Activated naive CD4-positive, alpha-beta T cell treated with anti-CD3 and anti-CD28 coated beads, Interleukin-2, amount 10 ng/mL, durations not matched to agents 7 days and 5 days (primary cell): ENCODE data around the gene WFIKKN2.

ENCODE experiments used
- CTCF ChIA-PET: fragments of 350-600 bp; sonication (Branson Sonifier 250); formaldehyde crosslinking; loops from one replicate; lab custom pipeline; 2021; ENCODE audit warnings: antibody characterized with exemption; lab: Charles Lee
- DNase-seq: peaks from one replicate; pipeline ENCODE4 v3.0.0-alpha.2; 2020
- H3K27ac Mint-ChIP-seq: one replicate; pipeline ENCODE4 v1.8.0; 2021; ENCODE audit warnings: mild to moderate bottlenecking, moderate library complexity, mixed read lengths
- H3K27me3 Mint-ChIP-seq: one replicate; pipeline ENCODE4 v1.8.0; 2021; ENCODE audit warnings: mild to moderate bottlenecking, mixed read lengths
- H3K36me3 Mint-ChIP-seq: one replicate; pipeline ENCODE4 v1.8.0; 2021; ENCODE audit warnings: mixed read lengths
- H3K4me1 Mint-ChIP-seq: one replicate; pipeline ENCODE4 v1.8.0; 2021; ENCODE audit warnings: mixed read lengths
- H3K4me3 Mint-ChIP-seq: one replicate; pipeline ENCODE4 v1.8.0; 2021; ENCODE audit warnings: mild to moderate bottlenecking, moderate library complexity, mixed read lengths
- H3K9me3 Mint-ChIP-seq: one replicate; pipeline ENCODE4 v1.8.0; 2021; ENCODE audit warnings: mixed read lengths

The WFIKKN2 gene

GRCh38 chr17:50842506-50843149, 7.2 kb downstream of the WFIKKN2 start:
- H3K36me3 Mint-ChIP-seq = no peaks in the 10 kb centered on the region
- no peak for DNase-seq
- H3K4me1 Mint-ChIP-seq = no peaks in the 10 kb centered on the region
- H3K27me3 Mint-ChIP-seq = peaks cover 17% of the 10 kb centered on the region
- CTCF ChIA-PET = interaction anchor here (0.7 to 6.4 kb wide), 20 partner anchors 10 to 296 kb away, joined by 3 to 54 read pairs (median 4); partner anchors contain the start of gene SPATA20
- H3K4me3 Mint-ChIP-seq = no peak overlapping the region
- H3K27ac Mint-ChIP-seq = no peak overlapping the region
- no peaks in the 10 kb centered on the region for H3K9me3 Mint-ChIP-seq

GRCh38 chr17:50843150-50843905, 7.9 kb downstream of the WFIKKN2 start:
- Mint-ChIP-seq H3K27me3 (peaks cover 11% of the 10 kb centered on the region), H3K4me3 (no peak overlapping the region), H3K36me3 (no peaks in the 10 kb centered on the region), H3K27ac (no peak overlapping the region), H3K4me1 (no peaks in the 10 kb centered on the region), H3K9me3 (no peaks in the 10 kb centered on the region)
- DNase-seq = no peak
- CTCF ChIA-PET = interaction anchor here (1.1 to 6.4 kb wide), 6 partner anchors 9 to 59 kb away, joined by 3 to 54 read pairs (median 14); no protein-coding TSS in a partner anchor

DNA sequence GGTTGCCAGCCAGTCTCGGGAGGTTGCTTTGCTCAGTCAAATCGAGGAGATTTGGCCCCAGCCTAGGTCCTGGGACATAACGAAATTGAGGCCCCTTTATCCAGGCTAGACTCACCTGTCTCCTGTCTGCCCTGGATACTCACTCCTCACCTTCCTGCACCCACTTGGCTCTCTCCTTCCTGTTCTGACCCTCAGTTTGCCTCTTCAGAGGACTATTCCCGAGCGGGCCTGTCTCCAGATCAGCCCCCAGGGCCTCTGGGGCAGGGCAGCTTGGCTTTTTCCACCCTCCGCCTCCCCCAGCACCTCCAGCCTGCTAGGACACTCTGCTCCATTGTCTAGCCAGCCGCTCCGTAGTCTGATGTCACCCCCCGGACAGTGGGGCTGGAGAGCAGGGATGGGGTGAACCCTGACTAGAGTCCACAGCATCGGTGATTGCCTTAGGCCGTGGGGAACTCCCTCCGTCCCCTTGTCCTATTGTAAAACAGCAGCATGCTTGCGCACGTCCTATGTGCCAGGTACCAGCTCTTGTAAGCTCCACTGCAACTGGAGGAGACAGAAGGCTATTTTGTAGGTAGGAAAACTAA, 8.8 kb downstream of the WFIKKN2 start:
- H3K9me3 Mint-ChIP-seq = no peaks in the 10 kb centered on the region
- H3K36me3 Mint-ChIP-seq = no peaks in the 10 kb centered on the region
- H3K4me1 Mint-ChIP-seq = no peaks in the 10 kb centered on the region
- no peak overlapping the region for H3K4me3 Mint-ChIP-seq
- no peak overlapping the region for H3K27ac Mint-ChIP-seq
- H3K27me3 Mint-ChIP-seq = peaks cover 8% of the 10 kb centered on the region
- no peak for DNase-seq
- CTCF ChIA-PET = interaction anchor here (1.1 to 6.4 kb wide), 2 partner anchors 9 to 60 kb away, joined by 3 to 54 read pairs; no protein-coding TSS in a partner anchor

DNA sequence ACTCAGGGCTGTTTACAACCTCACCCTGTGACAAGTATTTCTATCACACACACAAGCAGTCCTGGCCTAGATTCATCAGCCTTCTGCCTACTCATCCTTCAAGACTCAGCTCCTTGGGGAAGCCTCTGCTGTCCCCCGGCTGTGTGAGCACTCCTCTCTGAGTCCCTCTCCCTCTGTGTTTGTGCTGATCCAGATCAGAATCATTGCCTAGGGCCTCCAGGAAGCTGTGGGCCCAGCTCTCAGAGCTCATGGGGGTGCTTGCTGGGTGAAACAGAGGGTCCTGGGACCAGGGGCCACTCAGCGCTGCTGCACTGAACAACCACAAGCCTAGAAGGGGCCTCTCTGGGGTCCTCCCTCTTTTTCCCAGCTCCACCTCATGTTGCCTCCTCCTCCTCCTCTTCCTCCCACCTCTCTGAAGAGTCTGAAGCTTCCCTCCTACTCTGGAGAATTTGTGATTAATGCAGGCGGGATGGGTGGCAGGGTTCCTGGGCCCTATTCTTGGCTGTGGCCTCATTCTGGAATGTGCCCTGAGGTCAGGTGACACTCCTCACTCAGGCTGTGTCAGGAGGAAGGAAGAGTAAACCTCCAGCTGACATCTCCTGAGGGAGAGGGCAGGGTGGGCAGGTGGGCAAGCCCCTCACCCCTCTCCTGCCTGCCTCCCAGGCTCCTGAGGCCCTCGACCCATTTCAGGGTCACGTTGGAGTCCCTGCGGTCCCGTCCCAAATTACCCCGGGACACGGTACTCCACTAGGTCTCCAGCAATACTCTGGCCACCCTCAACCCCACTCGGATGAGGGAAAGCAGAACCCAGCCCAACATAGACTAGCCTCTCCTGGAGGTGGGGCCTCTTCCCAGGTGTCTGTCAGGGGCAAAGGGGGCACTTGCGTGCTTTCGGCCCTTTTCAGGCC, 10.1 kb downstream of the WFIKKN2 start:
- no peaks in the 10 kb centered on the region for H3K4me1 Mint-ChIP-seq
- H3K4me3 Mint-ChIP-seq = no peak overlapping the region
- no peaks in the 10 kb centered on the region for H3K36me3 Mint-ChIP-seq
- H3K9me3 Mint-ChIP-seq = no peaks in the 10 kb centered on the region
- peaks cover 10% of the 10 kb centered on the region for H3K27me3 Mint-ChIP-seq
- CTCF ChIA-PET = interaction anchor here (1.3 to 6.4 kb wide), 2 partner anchors 61 to 111 kb away, joined by 3 to 54 read pairs; no protein-coding TSS in a partner anchor
- DNase-seq = no peak
- H3K27ac Mint-ChIP-seq = no peak overlapping the region

GRCh38 chr17:50847566-50847965, 12.2 kb downstream of the WFIKKN2 start:
- Mint-ChIP-seq H3K4me1 (peaks cover 12% of the 10 kb centered on the region), H3K27ac (no peak overlapping the region), H3K4me3 (no peak overlapping the region)

DNA sequence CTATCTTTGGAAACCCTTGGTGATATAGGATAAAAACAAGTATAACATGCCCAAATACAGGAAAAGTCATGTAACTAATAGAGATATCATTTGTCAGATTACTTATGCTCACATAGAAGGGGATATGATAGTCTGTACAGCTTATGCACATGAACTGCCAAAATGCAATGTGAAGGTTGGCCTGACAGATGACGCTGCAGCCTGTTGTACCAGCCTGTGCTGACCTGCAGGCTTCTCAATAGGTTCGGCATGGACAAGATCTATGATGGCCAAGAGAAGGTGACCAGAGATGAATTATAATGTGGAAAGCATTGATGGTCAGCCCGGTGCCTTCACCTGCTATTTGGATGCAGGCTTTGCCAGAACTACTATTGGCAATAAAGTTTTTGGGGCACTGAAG, 12.7 kb downstream of the WFIKKN2 start:
- Mint-ChIP-seq H3K4me3 (no peak overlapping the region), H3K4me1 (peaks cover 17% of the 10 kb centered on the region), H3K27ac (no peak overlapping the region), H3K9me3 (no peaks in the 10 kb centered on the region), H3K27me3 (peaks cover 4% of the 10 kb centered on the region), H3K36me3 (no peaks in the 10 kb centered on the region)
- no peak for DNase-seq
- CTCF ChIA-PET = interaction anchor here (1.2 to 9.9 kb wide), 4 partner anchors 31 to 107 kb away, joined by 3 to 173 read pairs (median 38); no protein-coding TSS in a partner anchor

More at GRCh38 chr17:50847566-50847965, 12.2 kb downstream of the WFIKKN2 start:
- Mint-ChIP-seq H3K36me3 (no peaks in the 10 kb centered on the region), H3K9me3 (no peaks in the 10 kb centered on the region), H3K27me3 (peaks cover 4% of the 10 kb centered on the region)
- CTCF ChIA-PET = interaction anchor here (1.0 to 9.9 kb wide), 2 partner anchors 107 to 306 kb away, joined by 3 to 173 read pairs; partner anchors contain the start of gene NME1
- DNase-seq = no peak

- CTCF ChIA-PET = interaction anchor here (1.2 to 9.9 kb wide), 4 partner anchors 32 to 106 kb away, joined by 3 to 173 read pairs (median 38); no protein-coding TSS in a partner anchor
- H3K27me3 Mint-ChIP-seq = peaks cover 6% of the 10 kb centered on the region
- H3K27ac Mint-ChIP-seq = no peak overlapping the region
- DNase-seq = no peak
- H3K9me3 Mint-ChIP-seq = no peaks in the 10 kb centered on the region
- H3K4me1 Mint-ChIP-seq = peaks cover 20% of the 10 kb centered on the region
- H3K36me3 Mint-ChIP-seq = no peaks in the 10 kb centered on the region
- no peak overlapping the region for H3K4me3 Mint-ChIP-seq
Observed at GRCh38 chr17:50848711-50849110, 13.3 kb downstream of the WFIKKN2 start.

DNA sequence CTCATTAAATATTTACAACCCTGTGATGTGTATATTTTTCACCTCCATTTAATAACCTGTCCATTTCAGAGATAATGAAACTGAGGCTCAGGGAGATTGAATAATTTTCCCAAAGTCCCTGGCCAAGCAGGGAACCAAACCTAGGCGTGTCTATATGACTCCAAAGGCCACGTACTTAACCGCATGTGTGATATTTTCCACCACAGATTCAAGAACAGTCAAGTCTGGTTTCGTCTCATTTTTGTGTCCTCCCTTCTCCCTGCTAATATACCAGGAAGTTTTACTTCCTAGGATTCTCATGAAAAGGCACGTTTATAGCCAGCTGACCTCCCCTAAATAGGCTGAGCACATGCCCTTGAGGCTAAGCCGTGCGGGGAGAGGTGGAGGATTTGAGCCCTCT, 15.3 kb downstream of the WFIKKN2 start:
- Mint-ChIP-seq H3K4me1 (peaks cover 23% of the 10 kb centered on the region), H3K36me3 (no peaks in the 10 kb centered on the region), H3K27ac (no peak overlapping the region), H3K4me3 (no peak overlapping the region), H3K9me3 (no peaks in the 10 kb centered on the region), H3K27me3 (peaks cover 24% of the 10 kb centered on the region)
- no peak for DNase-seq
- CTCF ChIA-PET = interaction anchor here (1.0 to 9.9 kb wide), 6 partner anchors 26 to 153 kb away, joined by 3 to 173 read pairs (median 5); no protein-coding TSS in a partner anchor

GRCh38 chr17:50853015-50853615, 17.7 kb downstream of the WFIKKN2 start:
- Mint-ChIP-seq H3K9me3 (no peaks in the 10 kb centered on the region), H3K4me3 (peak overlapping the region; percentile 42), H3K27me3 (peaks cover 24% of the 10 kb centered on the region), H3K27ac (no peak overlapping the region), H3K4me1 (peaks cover 25% of the 10 kb centered on the region), H3K36me3 (no peaks in the 10 kb centered on the region)
- no peak for DNase-seq
- CTCF ChIA-PET = interaction anchor here (0.7 to 9.9 kb wide), 32 partner anchors 8 to 306 kb away, joined by 3 to 173 read pairs (median 6); partner anchors contain the start of genes NME1, SPATA20 and TOB1

DNA sequence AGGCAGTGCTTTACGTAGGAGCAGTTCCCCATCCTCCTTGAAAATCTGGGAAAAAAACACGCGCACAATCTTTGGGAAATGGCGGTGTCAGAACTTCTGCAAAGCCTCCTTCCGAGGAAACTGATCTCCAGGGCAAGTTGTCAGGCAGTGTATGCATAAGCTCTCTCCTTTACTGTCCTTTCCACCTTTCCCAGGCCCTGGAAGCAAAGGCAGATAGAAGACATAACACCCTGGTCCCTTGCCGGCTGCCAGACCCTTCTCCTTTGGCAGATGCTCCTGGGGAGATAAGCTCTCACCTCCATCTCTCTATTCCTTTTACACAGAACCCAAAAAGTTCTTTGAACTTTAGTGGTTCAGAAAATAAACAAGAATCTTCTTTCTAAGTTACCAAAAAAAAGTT, 18.4 kb downstream of the WFIKKN2 start:
- H3K36me3 Mint-ChIP-seq = no peaks in the 10 kb centered on the region
- H3K4me3 Mint-ChIP-seq = no peak overlapping the region
- H3K27ac Mint-ChIP-seq = no peak overlapping the region
- H3K9me3 Mint-ChIP-seq = no peaks in the 10 kb centered on the region
- CTCF ChIA-PET = interaction anchor here (0.8 to 9.9 kb wide), 17 partner anchors 9 to 299 kb away, joined by 3 to 173 read pairs (median 13); partner anchors contain the start of genes NME1 and TOB1
- H3K27me3 Mint-ChIP-seq = peaks cover 24% of the 10 kb centered on the region
- H3K4me1 Mint-ChIP-seq = peaks cover 25% of the 10 kb centered on the region
- DNase-seq = no peak

- no peak overlapping the region for H3K4me3 Mint-ChIP-seq
- H3K36me3 Mint-ChIP-seq = peaks cover under 1% of the 10 kb centered on the region
- H3K27ac Mint-ChIP-seq = no peak overlapping the region
- CTCF ChIA-PET = interaction anchor here (0.6 to 9.9 kb wide), 5 partner anchors 13 to 280 kb away, joined by 3 to 173 read pairs (median 7); no protein-coding TSS in a partner anchor
- H3K27me3 Mint-ChIP-seq = peaks cover 20% of the 10 kb centered on the region
- no peak for DNase-seq
- peaks cover 25% of the 10 kb centered on the region for H3K4me1 Mint-ChIP-seq
- H3K9me3 Mint-ChIP-seq = no peaks in the 10 kb centered on the region
Observed at GRCh38 chr17:50855708-50856330, 20.4 kb downstream of the WFIKKN2 start.

GRCh38 chr17:50856431-50856830, 21.0 kb downstream of the WFIKKN2 start:
- H3K27ac Mint-ChIP-seq = no peak overlapping the region
- CTCF ChIA-PET = interaction anchor here (0.6 to 9.9 kb wide), 5 partner anchors 14 to 280 kb away, joined by 3 to 173 read pairs (median 7); no protein-coding TSS in a partner anchor
- no peak overlapping the region for H3K4me3 Mint-ChIP-seq
- no peak for DNase-seq
- peaks cover 20% of the 10 kb centered on the region for H3K27me3 Mint-ChIP-seq
- peaks cover 5% of the 10 kb centered on the region for H3K36me3 Mint-ChIP-seq
- H3K9me3 Mint-ChIP-seq = no peaks in the 10 kb centered on the region
- peaks cover 26% of the 10 kb centered on the region for H3K4me1 Mint-ChIP-seq
